DMS 273 (cell line): Measurements from ENCODE around the gene GPATCH2.

ENCODE experiments used
- DNase-seq: peaks from one replicate; lab custom pipeline; 2025; ENCODE audit not compliant: unreplicated experiment; lab: John Stamatoyannopoulos, UW

GPATCH2 gene

GRCh38 chr1:217379336-217379735, 251.6 kb downstream of the GPATCH2 start:
- DNase-seq, result no peak
